Tibial nerve (tissue), 4 donors: ENCODE results near the gene LSAMP.

Experiments
- EP300 ChIP-seq, 2 donors: sonication (generic); formaldehyde crosslinking; IDR thresholded peaks; one replicate each; pipeline ENCODE4 v1.6.1; 2017; ENCODE audit warnings: antibody characterized with exemption in 2 of 2, mild to moderate bottlenecking in 1 of 2
- POLR2A ChIP-seq, 2 donors: fragments of 450-650 bp; IDR thresholded peaks; one replicate each; pipeline ENCODE4 v1.6.1; 2017; ENCODE audit warnings: antibody characterized with exemption in 2 of 2, mild to moderate bottlenecking in 2 of 2, moderate library complexity in 2 of 2
- TF ChIP-seq, protein P1 (sequence below), 5 experiments: fragments of 200-600 bp in 3 of 5; fragments of 450-650 bp in 2 of 5; sonication (generic) in 3 of 5; IDR thresholded peaks; one replicate each; pipeline ENCODE4 v1.5.1; 2016 to 2019; ENCODE audit warnings: antibody characterized with exemption in 5 of 5, mild to moderate bottlenecking in 3 of 5, moderate library complexity in 2 of 5

DNA sequence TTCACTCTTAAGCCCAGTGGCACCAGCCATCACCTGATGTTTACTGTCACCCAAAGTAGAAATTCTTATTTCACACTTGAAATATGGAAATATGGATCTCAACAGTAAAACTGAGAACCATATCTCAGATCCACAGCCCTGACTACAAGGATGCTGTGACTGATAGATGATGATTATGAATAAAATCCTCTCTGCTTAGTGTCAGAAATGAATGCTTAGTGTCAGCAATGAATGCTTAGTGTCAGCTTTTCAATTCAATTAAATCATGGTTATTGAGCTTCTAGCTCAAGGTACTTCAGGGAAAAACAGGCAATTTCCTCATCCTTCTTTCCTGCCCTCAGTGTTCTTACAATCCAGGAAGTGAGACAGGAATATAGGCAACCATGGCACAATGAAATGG, 392.3 kb downstream of the LSAMP start:
- no peak for TF ChIP-seq EP300 (IDR thresholded peaks at IDR 0.05)
- TF ChIP-seq, protein P1, sequence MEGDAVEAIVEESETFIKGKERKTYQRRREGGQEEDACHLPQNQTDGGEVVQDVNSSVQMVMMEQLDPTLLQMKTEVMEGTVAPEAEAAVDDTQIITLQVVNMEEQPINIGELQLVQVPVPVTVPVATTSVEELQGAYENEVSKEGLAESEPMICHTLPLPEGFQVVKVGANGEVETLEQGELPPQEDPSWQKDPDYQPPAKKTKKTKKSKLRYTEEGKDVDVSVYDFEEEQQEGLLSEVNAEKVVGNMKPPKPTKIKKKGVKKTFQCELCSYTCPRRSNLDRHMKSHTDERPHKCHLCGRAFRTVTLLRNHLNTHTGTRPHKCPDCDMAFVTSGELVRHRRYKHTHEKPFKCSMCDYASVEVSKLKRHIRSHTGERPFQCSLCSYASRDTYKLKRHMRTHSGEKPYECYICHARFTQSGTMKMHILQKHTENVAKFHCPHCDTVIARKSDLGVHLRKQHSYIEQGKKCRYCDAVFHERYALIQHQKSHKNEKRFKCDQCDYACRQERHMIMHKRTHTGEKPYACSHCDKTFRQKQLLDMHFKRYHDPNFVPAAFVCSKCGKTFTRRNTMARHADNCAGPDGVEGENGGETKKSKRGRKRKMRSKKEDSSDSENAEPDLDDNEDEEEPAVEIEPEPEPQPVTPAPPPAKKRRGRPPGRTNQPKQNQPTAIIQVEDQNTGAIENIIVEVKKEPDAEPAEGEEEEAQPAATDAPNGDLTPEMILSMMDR (IDR thresholded peaks at IDR 0.05), result no peak
- TF ChIP-seq POLR2A (IDR thresholded peaks at IDR 0.05), result no peak
